GM12892 (cell line): Measurements from ENCODE around the gene KRT32.

Source experiments
- POLR2A ChIP-seq: IDR thresholded peaks from 2 replicates; pipeline ENCODE4 v1.6.1; 2011; ENCODE audit warnings: low read depth, low read length, control low read depth
- TAF1 ChIP-seq: IDR thresholded peaks from 2 replicates; pipeline ENCODE4 v1.6.1; 2011; ENCODE audit warnings: low read depth, mild to moderate bottlenecking, control low read depth, low read length, borderline replicate concordance

DNA sequence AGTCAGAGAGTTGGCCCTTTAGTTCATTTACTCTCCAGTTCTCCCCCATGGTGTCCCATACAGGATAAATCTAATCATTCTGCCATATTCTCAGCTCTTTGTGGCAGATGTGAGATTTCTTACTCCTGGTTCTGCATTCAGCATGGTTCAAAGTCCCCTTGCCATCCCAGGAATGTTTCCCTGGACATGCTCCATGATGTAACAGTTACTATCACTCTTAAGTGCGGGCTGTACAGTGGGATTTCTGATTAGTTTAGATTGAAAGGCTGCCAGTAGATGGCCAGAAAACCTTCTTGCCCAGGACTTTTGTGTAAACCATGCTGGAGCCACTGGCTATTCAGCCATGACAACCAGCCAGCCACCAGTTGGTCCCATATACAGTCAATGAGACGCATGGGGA lies 53.2 kb downstream of the KRT32 start:
- TF ChIP-seq POLR2A = no peak
- TF ChIP-seq TAF1 = no peak
